Mucosa of stomach (tissue), 1 donor: ENCODE measurements around the gene BTD.

Experiments
- H3K27me3 ChIP-seq: one replicate; pipeline ENCODE4 v1.7.0; 2013; ENCODE audit warnings: mild to moderate bottlenecking, low read length; ENCODE audit not compliant: control insufficient read depth, insufficient read depth
- H3K36me3 ChIP-seq: one replicate; pipeline ENCODE4 v1.7.0; 2013; ENCODE audit warnings: low read length; ENCODE audit not compliant: control insufficient read depth, insufficient read depth
- H3K4me1 ChIP-seq: one replicate; pipeline ENCODE4 v1.7.0; 2013; ENCODE audit warnings: mild to moderate bottlenecking, low read length; ENCODE audit not compliant: control insufficient read depth, insufficient read depth
- H3K4me3 ChIP-seq: one replicate; pipeline ENCODE4 v1.7.0; 2013; ENCODE audit warnings: low read length
- H3K9ac ChIP-seq: one replicate; pipeline ENCODE4 v1.7.0; 2013; ENCODE audit warnings: mild to moderate bottlenecking, low read length, moderate library complexity
- H3K9me3 ChIP-seq: one replicate; pipeline ENCODE4 v1.7.0; 2013; ENCODE audit warnings: mild to moderate bottlenecking, low read length, moderate library complexity; ENCODE audit not compliant: control insufficient read depth
- donor health status: Pancreatic carcinoma.

BTD gene, protein sequence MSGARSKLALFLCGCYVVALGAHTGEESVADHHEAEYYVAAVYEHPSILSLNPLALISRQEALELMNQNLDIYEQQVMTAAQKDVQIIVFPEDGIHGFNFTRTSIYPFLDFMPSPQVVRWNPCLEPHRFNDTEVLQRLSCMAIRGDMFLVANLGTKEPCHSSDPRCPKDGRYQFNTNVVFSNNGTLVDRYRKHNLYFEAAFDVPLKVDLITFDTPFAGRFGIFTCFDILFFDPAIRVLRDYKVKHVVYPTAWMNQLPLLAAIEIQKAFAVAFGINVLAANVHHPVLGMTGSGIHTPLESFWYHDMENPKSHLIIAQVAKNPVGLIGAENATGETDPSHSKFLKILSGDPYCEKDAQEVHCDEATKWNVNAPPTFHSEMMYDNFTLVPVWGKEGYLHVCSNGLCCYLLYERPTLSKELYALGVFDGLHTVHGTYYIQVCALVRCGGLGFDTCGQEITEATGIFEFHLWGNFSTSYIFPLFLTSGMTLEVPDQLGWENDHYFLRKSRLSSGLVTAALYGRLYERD

DNA sequence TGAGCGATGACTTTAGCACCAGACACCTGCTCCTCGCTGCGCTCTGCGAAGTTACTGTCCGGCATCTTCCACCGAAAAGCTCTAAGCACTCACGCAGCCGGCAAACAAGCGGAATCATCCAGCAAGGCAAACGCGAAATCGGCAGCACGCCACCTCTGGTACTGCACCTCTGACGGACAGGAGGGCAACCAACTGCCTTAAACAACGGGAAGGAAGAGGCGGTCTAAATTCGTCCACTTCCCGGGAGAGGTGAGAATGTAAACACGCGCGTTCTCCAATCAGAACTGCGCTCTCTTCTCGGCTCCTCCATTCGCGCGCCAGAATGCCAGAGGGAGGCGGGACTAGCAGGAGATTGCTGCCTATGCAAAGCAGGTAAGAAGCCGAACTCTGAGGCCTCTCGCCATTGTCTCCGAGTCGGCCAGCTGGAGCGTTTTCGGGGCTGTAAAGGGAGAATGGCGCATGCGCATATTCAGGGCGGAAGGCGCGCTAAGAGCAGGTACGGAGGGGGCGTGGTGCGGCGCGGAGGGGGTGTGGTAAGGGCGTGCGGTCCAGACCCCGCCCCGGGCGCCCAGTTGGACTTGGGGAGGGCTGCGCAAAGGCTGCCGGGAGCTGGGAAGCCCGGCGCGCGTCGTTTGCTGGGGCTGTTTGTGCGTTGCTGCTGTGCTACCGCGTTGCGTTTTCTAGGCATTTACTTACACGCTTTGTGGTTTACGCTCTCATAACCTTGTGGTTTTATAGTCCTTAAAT lies at the start of gene BTD, which contains the start of gene HACL1:
TSS of gene BTD (plus strand) at position 347 of the 747 bp plus-strand sequence. CDS start 33,695 bp downstream, outside the sequence.
TSS of gene HACL1 (minus strand) at position 171 of the 747 bp plus-strand sequence. CDS start at position 65, 106 bp downstream.
- Histone ChIP-seq H3K27me3 (no peaks in the 10 kb centered on the region), H3K9ac (peak within 1 kb of the TSS; percentile 85), H3K4me3 (peak within 1 kb of the TSS; percentile 82), H3K4me1 (peaks cover 31% of the 10 kb centered on the region), H3K36me3 (no peaks in the 10 kb centered on the region), H3K9me3 (no peaks in the 10 kb centered on the region)

DNA sequence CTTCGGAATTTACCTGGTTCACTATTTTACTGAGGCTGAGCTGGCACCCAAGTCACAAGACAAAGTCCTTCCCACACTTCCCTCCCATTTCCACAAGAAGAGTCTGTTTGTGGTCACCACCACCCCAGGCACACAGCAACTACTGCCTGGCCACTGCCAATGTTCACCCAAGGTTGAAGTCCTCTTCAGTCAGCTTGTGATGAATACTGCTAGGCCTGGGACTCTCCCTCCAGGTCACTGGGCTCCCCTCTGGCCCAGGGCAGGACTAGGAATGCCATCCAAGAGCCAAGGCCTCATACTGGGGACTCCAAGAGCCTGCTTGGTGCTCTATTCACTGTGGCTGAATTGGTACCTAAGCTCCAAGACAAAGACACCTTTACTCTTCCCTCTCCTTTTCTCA lies 49.6 kb upstream of the BTD start:
- Histone ChIP-seq H3K9me3 (no peaks in the 10 kb centered on the region), H3K4me1 (no peaks in the 10 kb centered on the region), H3K36me3 (no peaks in the 10 kb centered on the region), H3K4me3 (no peak overlapping the region), H3K9ac (no peak overlapping the region), H3K27me3 (no peaks in the 10 kb centered on the region)

DNA sequence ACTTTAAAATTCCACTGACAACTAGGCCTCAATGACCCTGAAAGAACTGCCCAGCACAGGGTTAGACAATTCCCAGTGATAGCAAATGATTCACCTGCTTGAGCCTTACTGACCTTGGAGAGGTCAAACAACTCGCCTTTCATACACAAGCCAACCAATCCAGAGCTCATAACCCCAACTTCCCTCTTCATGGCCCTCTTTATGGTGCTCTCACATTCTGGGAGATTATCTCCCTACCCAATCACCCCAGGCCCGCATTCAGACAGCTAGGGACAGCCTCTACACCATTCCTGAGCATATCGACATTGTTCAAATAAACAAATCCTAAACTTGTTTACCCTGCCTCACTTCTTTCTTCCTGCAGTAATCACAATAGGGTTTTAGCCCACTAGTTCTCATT lies 47.8 kb upstream of the BTD start:
- H3K4me1 ChIP-seq: no peaks in the 10 kb centered on the region
- no peaks in the 10 kb centered on the region for H3K27me3 ChIP-seq
- H3K4me3 ChIP-seq: no peak overlapping the region

DNA sequence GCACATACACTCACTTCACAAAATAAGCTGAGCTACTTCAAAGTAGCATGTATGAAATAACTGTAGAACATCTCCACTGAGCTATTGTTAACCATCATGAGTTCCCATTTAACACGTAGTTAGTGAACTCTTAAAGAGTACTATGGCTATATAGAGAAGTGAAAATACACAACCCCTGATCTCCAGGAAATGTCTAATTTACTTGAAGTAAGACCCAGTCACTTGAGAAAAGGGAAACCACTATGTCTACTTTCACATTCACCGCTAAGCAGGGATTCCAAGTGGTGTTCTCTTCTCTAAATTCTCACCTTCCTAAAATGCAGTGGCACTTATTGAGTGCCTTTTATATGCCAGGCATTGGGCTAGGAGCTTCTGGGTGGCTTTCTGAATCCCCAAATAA lies 45.0 kb upstream of the BTD start:
- Histone ChIP-seq H3K9ac (no peak overlapping the region), H3K36me3 (no peaks in the 10 kb centered on the region), H3K4me3 (no peak overlapping the region), H3K4me1 (no peaks in the 10 kb centered on the region), H3K9me3 (no peaks in the 10 kb centered on the region), H3K27me3 (no peaks in the 10 kb centered on the region)

More for the DNA sequence above, 47.8 kb upstream of the BTD start:
- Histone ChIP-seq H3K9me3 (no peaks in the 10 kb centered on the region), H3K9ac (no peak overlapping the region), H3K36me3 (no peaks in the 10 kb centered on the region)

DNA sequence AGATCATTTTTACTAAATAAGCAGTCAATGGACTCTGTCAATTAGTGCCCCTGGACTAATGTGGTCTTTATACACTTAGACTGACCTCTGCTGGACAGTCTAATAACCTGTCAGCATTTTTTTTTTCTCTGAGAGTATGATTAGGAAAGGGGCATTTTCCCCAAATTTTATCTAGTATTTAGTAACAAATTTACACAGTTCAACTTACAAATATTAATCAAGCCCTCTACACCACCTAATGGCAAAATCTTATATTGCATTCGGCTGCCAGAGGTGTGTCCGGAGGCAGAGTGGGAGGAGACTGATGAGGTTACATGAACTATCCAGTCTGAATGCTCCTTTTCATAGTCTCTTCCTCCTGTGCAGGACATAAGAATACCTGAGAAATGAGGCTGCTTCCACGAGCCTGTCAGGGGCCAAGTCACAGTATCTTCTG lies 44.0 kb upstream of the BTD start:
- Histone ChIP-seq H3K27me3 (no peaks in the 10 kb centered on the region), H3K9ac (no peak overlapping the region), H3K4me3 (no peak overlapping the region), H3K9me3 (no peaks in the 10 kb centered on the region), H3K4me1 (no peaks in the 10 kb centered on the region), H3K36me3 (no peaks in the 10 kb centered on the region)

DNA sequence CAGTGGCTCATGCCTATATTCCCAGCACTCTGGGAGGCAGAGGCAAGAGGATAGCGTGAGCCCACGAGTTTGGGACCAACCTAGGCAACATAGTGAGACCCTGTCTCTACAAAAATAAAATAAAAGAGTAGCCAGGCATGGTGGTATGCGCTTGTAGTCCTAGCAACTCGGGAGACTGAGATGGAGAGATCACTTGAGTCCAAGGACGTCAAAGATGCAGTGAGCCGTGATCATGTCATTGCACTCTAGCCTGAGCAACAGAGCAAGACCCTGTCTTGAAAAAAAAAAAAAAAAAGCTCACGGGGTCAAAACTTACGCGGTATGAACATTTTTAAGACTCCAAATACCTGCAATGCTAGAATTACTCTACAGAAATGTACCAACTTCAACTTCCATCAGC lies 43.0 kb upstream of the BTD start:
- no peaks in the 10 kb centered on the region for H3K4me1 ChIP-seq
- no peaks in the 10 kb centered on the region for H3K9me3 ChIP-seq
- no peak overlapping the region for H3K4me3 ChIP-seq
- no peak overlapping the region for H3K9ac ChIP-seq
- H3K36me3 ChIP-seq: no peaks in the 10 kb centered on the region
- no peaks in the 10 kb centered on the region for H3K27me3 ChIP-seq

DNA sequence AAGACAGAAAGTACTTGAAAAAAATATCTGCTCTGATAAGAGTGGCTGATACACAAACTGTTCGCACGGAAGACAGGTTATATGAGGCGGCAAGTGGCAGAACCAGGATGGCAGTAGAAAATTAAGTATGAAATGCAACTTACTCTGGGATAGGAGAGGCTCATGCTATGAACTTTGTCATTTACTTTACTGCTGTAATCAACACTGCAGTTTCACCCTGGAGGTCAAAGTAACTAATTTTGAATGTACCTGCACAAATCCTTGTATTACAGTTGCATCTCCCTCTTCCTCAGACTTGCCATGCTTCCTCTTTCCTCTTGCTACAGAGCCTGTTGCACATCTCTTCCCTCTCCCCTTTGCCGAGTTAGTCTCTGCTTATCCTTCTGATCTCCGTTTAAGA lies 39.0 kb upstream of the BTD start:
- H3K9ac ChIP-seq: no peak overlapping the region
- no peaks in the 10 kb centered on the region for H3K36me3 ChIP-seq
- no peaks in the 10 kb centered on the region for H3K27me3 ChIP-seq
- H3K4me1 ChIP-seq: no peaks in the 10 kb centered on the region
- no peak overlapping the region for H3K4me3 ChIP-seq
- no peaks in the 10 kb centered on the region for H3K9me3 ChIP-seq

DNA sequence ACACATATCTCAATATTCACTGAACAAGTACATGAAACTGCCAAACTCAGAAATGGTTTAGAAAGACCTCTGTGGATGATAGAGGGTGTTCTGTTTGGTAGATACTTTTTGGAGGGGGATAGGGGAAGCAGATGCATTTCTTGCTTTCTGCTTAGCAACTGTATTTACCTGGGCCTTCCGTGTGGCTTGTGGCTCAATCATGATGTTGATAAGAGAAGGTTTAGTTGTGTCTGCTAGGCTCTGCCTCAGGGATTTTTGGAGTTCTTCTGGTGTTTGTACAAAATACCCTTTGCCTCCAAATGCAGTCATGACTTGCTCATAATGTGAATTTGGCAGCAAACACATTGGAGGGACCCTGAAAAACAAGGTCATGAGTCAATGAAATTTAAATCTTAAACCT lies 38.4 kb upstream of the BTD start:
- Histone ChIP-seq H3K9ac (no peak overlapping the region), H3K4me3 (no peak overlapping the region), H3K4me1 (no peaks in the 10 kb centered on the region), H3K9me3 (no peaks in the 10 kb centered on the region), H3K27me3 (no peaks in the 10 kb centered on the region), H3K36me3 (no peaks in the 10 kb centered on the region)

DNA sequence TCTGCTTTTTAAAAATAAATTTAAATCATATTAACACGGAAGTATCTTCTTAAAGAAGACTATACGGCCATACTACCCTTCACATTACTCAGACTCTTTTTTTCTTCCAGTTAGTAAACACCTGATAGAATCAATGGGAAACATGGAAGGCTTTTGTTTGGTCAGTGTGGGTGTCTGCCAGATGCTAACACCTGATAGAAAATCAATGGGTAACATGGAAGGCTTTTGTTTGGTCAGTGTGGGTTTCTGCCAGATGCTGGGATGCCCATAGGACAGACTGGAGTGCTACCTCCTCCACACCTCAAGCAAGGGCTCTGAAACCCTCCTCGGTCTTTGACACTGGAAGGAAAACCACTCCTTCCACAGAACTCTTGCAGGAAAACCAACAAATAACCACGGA lies 29.4 kb upstream of the BTD start:
- Histone ChIP-seq H3K4me1 (no peaks in the 10 kb centered on the region), H3K4me3 (no peak overlapping the region), H3K36me3 (peaks cover 3% of the 10 kb centered on the region), H3K9ac (no peak overlapping the region), H3K9me3 (no peaks in the 10 kb centered on the region), H3K27me3 (no peaks in the 10 kb centered on the region)

DNA sequence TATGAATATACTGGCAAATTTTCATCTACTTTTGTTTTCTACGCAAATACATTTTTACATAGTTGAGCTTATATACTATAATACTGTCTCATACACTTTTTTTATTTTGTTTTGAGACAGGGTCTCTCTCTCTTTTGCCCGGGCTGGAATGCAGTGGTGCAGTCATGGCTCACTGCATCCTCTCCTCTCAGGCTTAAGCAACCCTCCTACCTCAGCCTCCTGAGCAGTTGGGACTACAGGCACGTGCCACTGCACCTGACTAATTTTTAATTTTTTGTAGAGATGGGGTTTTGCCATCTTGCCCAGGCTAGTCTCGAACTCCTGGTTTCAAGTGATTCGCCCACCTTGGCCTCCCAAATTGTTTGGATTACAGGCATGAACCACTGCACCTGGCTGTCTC lies 26.1 kb upstream of the BTD start:
- peaks cover 3% of the 10 kb centered on the region for H3K36me3 ChIP-seq
- no peak overlapping the region for H3K9ac ChIP-seq
- H3K4me1 ChIP-seq: no peaks in the 10 kb centered on the region
- no peaks in the 10 kb centered on the region for H3K27me3 ChIP-seq
- H3K4me3 ChIP-seq: no peak overlapping the region
- H3K9me3 ChIP-seq: no peaks in the 10 kb centered on the region

DNA sequence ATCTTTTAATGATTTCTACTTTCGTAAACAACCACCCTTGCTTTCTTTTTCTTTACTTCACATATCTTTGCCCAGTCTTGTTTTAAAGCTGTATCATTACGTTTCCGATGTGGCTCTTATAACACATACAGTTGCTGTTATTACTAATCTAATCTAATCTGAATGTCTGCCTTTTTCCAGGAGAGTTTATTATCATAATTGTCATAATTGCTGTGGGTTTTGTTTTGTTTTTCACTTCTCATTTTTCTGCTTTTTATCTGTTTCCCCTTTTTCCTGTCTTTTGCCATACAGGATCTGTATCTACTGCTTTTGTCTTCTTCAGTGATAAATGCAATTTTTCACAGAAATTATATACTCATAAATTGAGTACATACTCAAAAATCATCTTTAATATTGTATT lies 25.1 kb upstream of the BTD start:
- no peak overlapping the region for H3K4me3 ChIP-seq
- H3K4me1 ChIP-seq: no peaks in the 10 kb centered on the region
- H3K9me3 ChIP-seq: no peaks in the 10 kb centered on the region
- H3K36me3 ChIP-seq: no peaks in the 10 kb centered on the region
- H3K27me3 ChIP-seq: no peaks in the 10 kb centered on the region
- H3K9ac ChIP-seq: no peak overlapping the region

DNA sequence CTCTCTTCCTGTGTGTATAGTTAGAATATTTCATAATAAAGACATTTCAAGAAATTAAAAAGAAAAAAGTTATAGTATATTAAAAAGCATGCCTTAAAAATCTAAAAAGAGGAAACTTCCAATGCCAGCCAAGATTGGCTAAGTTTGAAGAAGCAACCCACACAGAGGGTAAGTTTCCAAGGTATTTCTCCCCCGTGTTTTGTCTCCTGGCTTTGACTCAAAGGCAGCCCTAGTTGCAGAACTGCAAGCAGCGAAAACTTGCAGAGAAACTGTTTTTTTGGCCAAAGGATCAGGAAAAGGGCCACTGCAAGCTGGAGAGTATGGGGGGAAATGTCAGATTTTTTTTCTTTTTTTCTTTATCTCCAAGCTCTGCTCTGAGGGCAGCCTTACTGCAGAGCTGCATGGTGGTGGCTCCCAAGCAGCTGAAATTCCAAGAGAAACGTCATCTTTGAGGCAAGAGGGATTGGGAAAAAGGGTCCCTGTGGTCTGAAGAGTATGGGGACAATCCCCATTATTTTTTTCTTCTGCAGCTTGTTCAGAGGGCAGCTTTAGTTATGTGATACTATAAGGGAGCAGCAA lies 23.2 kb upstream of the BTD start:
- Histone ChIP-seq H3K36me3 (no peaks in the 10 kb centered on the region), H3K4me3 (no peak overlapping the region), H3K27me3 (no peaks in the 10 kb centered on the region), H3K9ac (no peak overlapping the region), H3K9me3 (no peaks in the 10 kb centered on the region), H3K4me1 (no peaks in the 10 kb centered on the region)
